AG10803 (cell line): ENCODE data around the gene CENPP.

ENCODE experiments used
- DNase-seq: peaks from one replicate; pipeline ENCODE4 v3.0.0; 2010; ENCODE audit warnings: low read depth
- H3K4me3 ChIP-seq: 2 replicates; pipeline ENCODE4 v1.5.1; 2011; ENCODE audit warnings: mild to moderate bottlenecking, low read length, control low read depth
- TF ChIP-seq, protein P1 (sequence below): conservative IDR thresholded peaks from 2 replicates; pipeline ENCODE4 v1.5.1; 2011; ENCODE audit warnings: mild to moderate bottlenecking, low read length, control low read depth, inconsistent platforms

Gene CENPP

DNA sequence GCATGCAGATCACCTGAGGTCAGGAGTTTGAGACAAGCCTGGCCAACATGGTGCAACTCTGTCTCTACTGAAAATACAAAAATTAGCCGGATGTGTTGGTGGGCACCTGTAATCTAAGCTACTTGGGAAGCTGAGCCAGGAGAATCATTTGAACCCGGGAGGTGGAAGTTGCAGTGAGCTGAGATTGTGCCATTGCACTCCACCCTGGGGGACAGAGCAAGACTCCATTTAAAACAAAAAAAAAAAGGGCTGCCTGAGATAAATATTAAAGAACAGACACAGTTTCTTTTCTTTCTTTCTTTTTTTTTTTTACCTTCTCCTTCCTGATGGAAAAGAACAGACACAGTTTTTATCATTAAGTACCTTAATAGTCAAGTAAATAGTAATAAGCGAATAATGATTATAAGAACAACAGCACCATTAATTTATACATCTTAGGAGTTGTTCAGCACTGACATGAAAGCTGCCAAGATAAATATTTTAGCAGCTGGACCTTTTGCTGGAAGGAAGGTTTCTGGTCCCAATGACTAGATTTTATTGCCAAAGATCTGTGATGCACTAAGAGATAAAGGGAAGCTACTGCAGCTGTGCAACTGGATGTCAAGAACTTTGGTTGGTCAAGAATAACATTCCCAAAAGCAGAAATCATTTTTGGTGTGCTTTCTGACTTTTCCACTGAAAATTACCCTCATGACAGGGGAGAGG, 7.0 kb downstream of the CENPP start:
- no peak overlapping the region for H3K4me3 ChIP-seq
- DNase-seq: no peak
- TF ChIP-seq, protein P1, sequence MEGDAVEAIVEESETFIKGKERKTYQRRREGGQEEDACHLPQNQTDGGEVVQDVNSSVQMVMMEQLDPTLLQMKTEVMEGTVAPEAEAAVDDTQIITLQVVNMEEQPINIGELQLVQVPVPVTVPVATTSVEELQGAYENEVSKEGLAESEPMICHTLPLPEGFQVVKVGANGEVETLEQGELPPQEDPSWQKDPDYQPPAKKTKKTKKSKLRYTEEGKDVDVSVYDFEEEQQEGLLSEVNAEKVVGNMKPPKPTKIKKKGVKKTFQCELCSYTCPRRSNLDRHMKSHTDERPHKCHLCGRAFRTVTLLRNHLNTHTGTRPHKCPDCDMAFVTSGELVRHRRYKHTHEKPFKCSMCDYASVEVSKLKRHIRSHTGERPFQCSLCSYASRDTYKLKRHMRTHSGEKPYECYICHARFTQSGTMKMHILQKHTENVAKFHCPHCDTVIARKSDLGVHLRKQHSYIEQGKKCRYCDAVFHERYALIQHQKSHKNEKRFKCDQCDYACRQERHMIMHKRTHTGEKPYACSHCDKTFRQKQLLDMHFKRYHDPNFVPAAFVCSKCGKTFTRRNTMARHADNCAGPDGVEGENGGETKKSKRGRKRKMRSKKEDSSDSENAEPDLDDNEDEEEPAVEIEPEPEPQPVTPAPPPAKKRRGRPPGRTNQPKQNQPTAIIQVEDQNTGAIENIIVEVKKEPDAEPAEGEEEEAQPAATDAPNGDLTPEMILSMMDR: no peak

DNA sequence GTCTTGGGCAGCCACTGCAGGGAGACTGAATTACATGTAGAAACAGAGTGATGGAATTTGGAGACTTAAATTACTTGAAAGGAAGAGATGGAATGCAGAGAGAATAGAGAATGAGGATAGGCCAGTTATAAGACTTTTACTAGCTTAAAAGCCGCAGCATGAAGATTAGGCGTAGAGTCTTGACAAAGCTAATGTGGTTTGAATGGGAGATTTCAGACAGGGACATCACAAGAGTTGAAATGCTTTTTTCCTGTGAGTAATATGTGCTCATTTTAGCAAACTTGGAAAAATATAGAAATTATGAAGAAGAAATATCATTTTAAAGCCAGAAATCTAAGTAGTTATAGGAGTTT, 7.5 kb downstream of the CENPP start:
- TF ChIP-seq, protein P1: no peak

DNA sequence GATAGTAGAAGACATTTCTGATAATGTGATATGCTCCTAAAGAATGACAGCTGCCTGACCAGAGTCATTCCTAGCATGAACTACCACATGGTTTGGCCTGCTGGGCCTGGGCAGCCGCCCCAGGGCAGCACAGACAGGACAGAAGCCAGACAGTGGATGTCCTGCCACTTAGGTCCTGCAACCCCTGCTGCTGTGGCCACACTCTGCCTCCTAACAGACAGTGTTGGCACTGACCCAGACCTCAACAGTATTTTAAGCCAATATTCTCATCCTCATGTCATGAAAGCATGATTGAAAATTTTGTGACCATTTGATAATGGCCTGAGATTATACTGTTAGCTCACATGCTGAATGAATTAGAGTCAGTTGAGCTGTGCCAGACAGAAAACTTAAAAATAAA, 15.8 kb downstream of the CENPP start:
- no peak overlapping the region for H3K4me3 ChIP-seq
- peak; percentile 15 for DNase-seq
- TF ChIP-seq, protein P1: no peak

More for the DNA sequence above, 7.5 kb downstream of the CENPP start:
- no peak overlapping the region for H3K4me3 ChIP-seq
- DNase-seq: no peak

GRCh38 chr9:92342825-92343488, 17.2 kb downstream of the CENPP start:
- no peak overlapping the region for H3K4me3 ChIP-seq
- DNase-seq: peak; percentile 51
- TF ChIP-seq, protein P1: peak; percentile 48

- TF ChIP-seq, protein P1: no peak
- DNase-seq: no peak
- no peak overlapping the region for H3K4me3 ChIP-seq
Observed at GRCh38 chr9:92345582-92345981, 19.8 kb downstream of the CENPP start.

DNA sequence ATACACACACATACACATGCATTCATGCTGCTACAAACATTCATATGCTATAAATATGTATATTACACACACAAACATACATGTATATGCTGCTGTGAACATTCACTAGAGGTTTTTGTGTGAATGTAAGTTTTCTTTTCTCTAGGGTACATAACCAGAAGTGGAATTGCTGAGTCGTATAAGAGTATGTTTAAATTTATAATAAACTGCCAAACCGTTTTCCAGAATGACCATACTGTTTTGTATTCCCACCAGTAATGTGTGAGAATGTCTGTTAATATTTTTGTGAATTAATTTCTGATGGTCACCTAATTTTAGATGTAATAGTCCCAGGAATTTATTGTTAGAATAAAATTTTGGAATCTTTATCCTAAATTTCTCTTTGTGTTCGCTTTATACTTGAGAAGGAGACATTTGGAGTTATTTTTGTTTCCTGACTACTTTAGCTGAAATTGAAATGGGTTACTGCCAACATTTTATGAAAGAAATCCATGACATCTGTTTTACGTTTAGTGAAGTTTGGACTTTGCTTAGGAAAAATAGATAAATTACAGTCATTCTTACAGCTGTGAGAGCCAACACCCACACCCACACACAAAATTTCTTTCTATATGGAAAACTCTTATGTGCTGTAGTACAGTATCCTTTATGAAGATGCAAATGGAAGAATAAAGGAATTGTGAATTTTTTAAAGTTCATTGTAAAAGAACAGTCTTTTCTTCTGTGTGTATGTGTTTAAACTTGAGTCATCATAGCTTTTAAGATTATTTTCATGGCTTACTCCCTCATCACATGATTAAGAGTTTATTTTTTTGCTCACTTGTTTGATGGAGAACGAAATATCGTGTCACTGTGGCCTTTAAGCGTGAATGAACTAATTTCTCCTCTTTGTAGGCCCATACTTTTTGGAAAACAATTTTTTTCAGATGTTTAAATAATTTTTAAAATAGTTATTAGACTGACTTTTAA, 24.3 kb downstream of the CENPP start:
- H3K4me3 ChIP-seq: no peak overlapping the region

More for the DNA sequence above, 24.3 kb downstream of the CENPP start:
- peak; percentile 79 for DNase-seq
- TF ChIP-seq, protein P1: no peak
